ENCODE measurements around the gene MCC. TPM values are rescaled to one million over a fixed set of nuclear protein-coding genes. Genes with fewer than 3 reads are reported as not detected.

The MCC gene
- total RNA-seq, 2 experiments from 2014 or later: 4.0 to 4.1 TPM

DNA sequence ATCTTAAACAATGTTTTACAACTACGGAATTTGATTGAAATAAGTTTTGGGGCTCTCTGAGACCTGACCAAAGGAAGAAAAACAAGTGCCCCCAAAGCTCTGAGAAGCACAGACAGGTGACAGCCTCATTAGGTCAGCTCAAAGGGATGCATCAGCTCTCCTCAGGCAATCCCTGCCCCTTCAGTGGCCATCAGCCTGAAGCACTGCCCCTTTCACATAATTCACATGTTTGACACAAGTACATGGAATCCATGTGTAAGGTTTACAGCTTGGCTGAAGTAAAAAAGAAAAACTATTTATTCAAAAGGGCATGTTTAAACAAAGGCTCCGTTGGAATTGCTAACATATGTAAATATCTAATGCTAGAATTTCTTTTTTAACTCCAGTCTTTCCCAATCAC, 109.7 kb downstream of the MCC start:
- Mint-ChIP-seq H3K4me3 (no peak overlapping the region), H3K27me3 (peaks cover 5% of the 10 kb centered on the region), H3K9me3 (no peaks in the 10 kb centered on the region), H3K27ac (no peak overlapping the region), H3K36me3 (no peaks in the 10 kb centered on the region), H3K4me1 (ENCODE audit: low read depth) (peaks cover 27% of the 10 kb centered on the region)
- no peak for DNase-seq
- POLR2A ChIA-PET: no interaction called here
- intact Hi-C loops (cut with micrococcal nuclease): loop anchor here (2.0 to 5.0 kb wide), 2 partner anchors 42 to 381 kb away; no protein-coding TSS in a partner anchor
- CTCF ChIA-PET: interaction anchor here (0.6 to 2.6 kb wide), 14 partner anchors 10 to 822 kb away, joined by 3 to 24 read pairs (median 8); partner anchors contain the start of genes MCC and YTHDC2

DNA sequence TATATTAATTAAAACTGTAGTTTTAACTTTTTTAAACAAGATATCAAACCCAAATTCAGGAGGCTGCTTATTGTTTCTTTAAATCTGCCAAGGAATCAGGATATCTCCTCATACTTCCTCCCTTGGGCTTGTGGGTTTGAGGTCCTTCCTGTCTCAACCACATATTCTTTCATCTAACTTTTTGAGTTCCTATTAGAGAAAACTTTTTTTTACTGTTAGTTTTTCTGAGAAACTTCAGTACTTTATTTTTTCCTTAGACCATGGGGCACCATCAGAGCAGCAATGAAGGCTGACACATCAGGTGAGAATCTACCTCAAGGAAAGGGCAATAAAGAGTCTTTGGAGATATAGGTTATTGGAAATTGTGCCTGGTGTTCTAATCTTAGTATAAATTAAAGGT, 110.2 kb downstream of the MCC start:
- intact Hi-C loops (cut with micrococcal nuclease): loop anchor here (2.0 to 5.0 kb wide), 2 partner anchors 41 to 381 kb away; no protein-coding TSS in a partner anchor
- no peaks in the 10 kb centered on the region for H3K36me3 Mint-ChIP-seq
- CTCF ChIA-PET: interaction anchor here (0.6 to 2.6 kb wide), 7 partner anchors 9 to 821 kb away, joined by 3 to 24 read pairs (median 9); partner anchors contain the start of genes MCC and YTHDC2
- no peaks in the 10 kb centered on the region for H3K9me3 Mint-ChIP-seq
- peaks cover 27% of the 10 kb centered on the region for H3K4me1 Mint-ChIP-seq (ENCODE audit: low read depth)
- H3K27me3 Mint-ChIP-seq: peaks cover 3% of the 10 kb centered on the region
- H3K27ac Mint-ChIP-seq: no peak overlapping the region
- POLR2A ChIA-PET: no interaction called here
- no peak for DNase-seq
- H3K4me3 Mint-ChIP-seq: no peak overlapping the region

DNA sequence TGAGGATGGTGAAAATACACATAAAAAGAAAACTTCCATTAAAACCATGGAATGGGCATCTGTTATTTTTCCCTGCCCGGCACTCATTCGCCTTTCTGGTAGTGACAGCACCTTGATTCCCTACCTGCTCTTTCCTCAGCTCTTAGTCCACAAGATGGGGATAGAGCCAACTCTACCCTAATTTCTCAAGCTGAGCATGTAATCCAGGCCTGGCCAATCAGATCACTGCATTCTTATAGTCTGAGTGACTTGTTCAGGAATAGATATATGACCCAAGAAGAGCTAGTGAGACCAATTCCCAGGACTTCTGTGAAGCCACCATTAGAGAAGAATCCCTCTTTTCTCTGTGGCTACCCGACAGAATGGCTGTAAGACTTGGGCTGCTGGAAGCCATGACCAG, 111.6 kb downstream of the MCC start:
- H3K4me1 Mint-ChIP-seq (ENCODE audit: low read depth): peaks cover 27% of the 10 kb centered on the region
- intact Hi-C loops (cut with micrococcal nuclease): loop anchor here (5.0 kb wide), 1 partner anchor 379 kb away; no protein-coding TSS in a partner anchor
- H3K27me3 Mint-ChIP-seq: peaks cover 3% of the 10 kb centered on the region
- no peaks in the 10 kb centered on the region for H3K9me3 Mint-ChIP-seq
- no peak overlapping the region for H3K27ac Mint-ChIP-seq
- ChIA-PET POLR2A (no interaction called here), CTCF (interaction anchor here (1.1 to 1.3 kb wide), 2 partner anchors 134 to 236 kb away, joined by 3 read pairs; no protein-coding TSS in a partner anchor)
- H3K4me3 Mint-ChIP-seq: no peak overlapping the region
- DNase-seq: no peak
- H3K36me3 Mint-ChIP-seq: no peaks in the 10 kb centered on the region

GRCh38 chr5:113375480-113376060, 112.7 kb downstream of the MCC start:
- CTCF ChIA-PET: interaction anchor here (1.0 to 1.3 kb wide), 2 partner anchors 230 to 237 kb away, joined by 3 read pairs; no protein-coding TSS in a partner anchor

GRCh38 chr5:113373426-113373825, 114.8 kb downstream of the MCC start:
- Mint-ChIP-seq H3K4me1 (ENCODE audit: low read depth) (peaks cover 11% of the 10 kb centered on the region), H3K27me3 (no peaks in the 10 kb centered on the region), H3K27ac (no peak overlapping the region), H3K4me3 (no peak overlapping the region), H3K9me3 (no peaks in the 10 kb centered on the region), H3K36me3 (no peaks in the 10 kb centered on the region)
- no peak for DNase-seq
- intact Hi-C loops (cut with micrococcal nuclease): no loop called here
- ChIA-PET POLR2A (no interaction called here), CTCF (no interaction called here)

More at GRCh38 chr5:113375480-113376060, 112.7 kb downstream of the MCC start:
- peaks cover 24% of the 10 kb centered on the region for H3K4me1 Mint-ChIP-seq (ENCODE audit: low read depth)
- H3K4me3 Mint-ChIP-seq: no peak overlapping the region
- intact Hi-C loops (cut with micrococcal nuclease): loop anchor here (5.0 kb wide), 1 partner anchor 378 kb away; no protein-coding TSS in a partner anchor
- no peak overlapping the region for H3K27ac Mint-ChIP-seq
- no peaks in the 10 kb centered on the region for H3K9me3 Mint-ChIP-seq
- no peaks in the 10 kb centered on the region for H3K36me3 Mint-ChIP-seq
- POLR2A ChIA-PET: no interaction called here
- peaks cover 2% of the 10 kb centered on the region for H3K27me3 Mint-ChIP-seq
- DNase-seq: no peak

DNA sequence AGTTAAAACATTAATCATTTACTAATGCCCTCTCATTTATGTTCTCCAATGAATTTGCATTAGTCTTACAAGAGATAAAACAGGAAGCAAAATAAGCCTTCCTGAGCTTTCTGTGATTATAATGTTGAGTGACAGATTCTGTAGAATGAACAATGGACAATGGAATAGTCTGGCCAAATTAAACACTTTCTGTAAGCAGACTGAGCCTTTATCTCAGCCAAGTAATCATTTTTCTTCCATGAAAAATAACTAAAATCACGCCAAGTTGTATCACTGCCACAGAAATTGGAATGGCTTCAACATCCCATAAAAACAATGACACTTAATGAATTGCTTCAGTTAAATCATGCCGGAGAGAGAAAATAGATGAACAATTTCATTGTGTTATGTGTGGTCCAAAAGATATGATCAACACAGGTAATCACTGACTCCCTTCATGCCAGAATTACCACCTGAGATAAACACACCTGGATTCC, 116.5 kb downstream of the MCC start:
- intact Hi-C loops (cut with micrococcal nuclease): no loop called here
- H3K27ac Mint-ChIP-seq: no peak overlapping the region
- CTCF ChIA-PET: no interaction called here

GRCh38 chr5:113367586-113367985, 120.7 kb downstream of the MCC start:
- intact Hi-C loops (cut with micrococcal nuclease): no loop called here
- no peaks in the 10 kb centered on the region for H3K27me3 Mint-ChIP-seq
- H3K27ac Mint-ChIP-seq: no peak overlapping the region
- ChIA-PET CTCF (interaction anchor here (0.7 kb wide), 1 partner anchor 197 kb away, joined by 3 read pairs; no protein-coding TSS in a partner anchor), POLR2A (no interaction called here)
- H3K36me3 Mint-ChIP-seq: peaks cover 11% of the 10 kb centered on the region
- peaks cover 25% of the 10 kb centered on the region for H3K9me3 Mint-ChIP-seq
- H3K4me1 Mint-ChIP-seq (ENCODE audit: low read depth): no peaks in the 10 kb centered on the region
- H3K4me3 Mint-ChIP-seq: no peak overlapping the region
- DNase-seq: no peak

More for the DNA sequence above, 116.5 kb downstream of the MCC start:
- no peaks in the 10 kb centered on the region for H3K9me3 Mint-ChIP-seq
- no peaks in the 10 kb centered on the region for H3K4me1 Mint-ChIP-seq (ENCODE audit: low read depth)
- DNase-seq: no peak
- H3K36me3 Mint-ChIP-seq: no peaks in the 10 kb centered on the region
- H3K27me3 Mint-ChIP-seq: no peaks in the 10 kb centered on the region
- POLR2A ChIA-PET: no interaction called here
- H3K4me3 Mint-ChIP-seq: no peak overlapping the region

DNA sequence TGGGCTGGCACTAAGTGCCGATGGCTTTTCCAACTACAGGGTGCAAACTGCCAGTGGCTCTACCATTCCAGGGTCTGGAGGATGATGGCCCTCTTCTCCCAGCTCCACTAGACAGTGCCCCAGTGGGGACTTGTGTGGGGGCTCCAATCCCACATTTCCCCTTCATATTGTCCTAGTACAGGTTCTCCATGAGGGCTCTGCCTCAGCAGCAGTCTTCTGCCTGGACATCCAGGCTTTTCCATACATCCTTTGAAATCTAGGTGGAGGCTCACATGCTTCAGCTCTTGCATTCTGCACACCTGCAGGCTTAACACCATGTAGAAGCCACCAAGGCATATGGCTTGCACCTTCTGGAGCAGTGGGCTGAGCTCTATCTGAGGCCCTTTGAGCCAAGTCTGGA, 123.8 kb downstream of the MCC start:
- ChIA-PET POLR2A (no interaction called here), CTCF (no interaction called here)
- Mint-ChIP-seq H3K4me1 (ENCODE audit: low read depth) (no peaks in the 10 kb centered on the region), H3K27me3 (no peaks in the 10 kb centered on the region), H3K36me3 (peaks cover 11% of the 10 kb centered on the region), H3K9me3 (peaks cover 25% of the 10 kb centered on the region), H3K27ac (no peak overlapping the region), H3K4me3 (no peak overlapping the region)
- DNase-seq: no peak
- intact Hi-C loops (cut with micrococcal nuclease): no loop called here

- no peaks in the 10 kb centered on the region for H3K4me1 Mint-ChIP-seq (ENCODE audit: low read depth)
- ChIA-PET POLR2A (no interaction called here), CTCF (no interaction called here)
- intact Hi-C loops (cut with micrococcal nuclease): no loop called here
- DNase-seq: no peak
- H3K27ac Mint-ChIP-seq: no peak overlapping the region
- no peak overlapping the region for H3K4me3 Mint-ChIP-seq
- peaks cover 25% of the 10 kb centered on the region for H3K9me3 Mint-ChIP-seq
- H3K27me3 Mint-ChIP-seq: no peaks in the 10 kb centered on the region
- H3K36me3 Mint-ChIP-seq: peaks cover 11% of the 10 kb centered on the region
These were observed 126.6 kb downstream of the MCC start for GRCh38 chr5:113361701-113362100.

DNA sequence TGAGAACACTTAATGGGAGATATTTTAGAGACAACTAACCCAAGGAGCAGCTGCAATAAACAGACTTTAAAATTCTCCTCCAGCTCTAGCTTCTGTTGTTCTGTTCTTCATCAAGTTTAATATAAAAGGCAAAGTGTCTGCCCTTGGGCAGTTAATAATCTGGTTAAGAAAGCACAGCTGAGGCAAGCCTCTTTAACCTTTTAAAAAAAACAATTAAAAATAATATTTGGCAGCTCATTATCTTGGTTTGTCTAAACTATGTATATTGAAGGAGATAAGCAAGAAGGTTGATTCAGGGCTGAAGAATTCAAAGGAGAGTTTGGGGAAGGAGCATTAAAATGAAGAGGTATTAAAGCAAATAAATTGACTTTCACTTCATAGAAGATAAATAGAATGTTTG, 128.8 kb downstream of the MCC start:
- Mint-ChIP-seq H3K4me3 (no peak overlapping the region), H3K36me3 (peaks cover 7% of the 10 kb centered on the region), H3K27ac (no peak overlapping the region), H3K4me1 (ENCODE audit: low read depth) (no peaks in the 10 kb centered on the region), H3K27me3 (no peaks in the 10 kb centered on the region), H3K9me3 (peaks cover 8% of the 10 kb centered on the region)
- POLR2A ChIA-PET: no interaction called here
- no peak for DNase-seq
- intact Hi-C loops (cut with micrococcal nuclease): no loop called here
- CTCF ChIA-PET: interaction anchor here (1.5 kb wide), 1 partner anchor 20 kb away, joined by 4 read pairs; no protein-coding TSS in a partner anchor

GRCh38 chr5:113358696-113359095, 129.6 kb downstream of the MCC start:
- ChIA-PET CTCF (interaction anchor here (1.5 kb wide), 1 partner anchor 21 kb away, joined by 4 read pairs; no protein-coding TSS in a partner anchor), POLR2A (no interaction called here)
- no peak overlapping the region for H3K27ac Mint-ChIP-seq
- H3K27me3 Mint-ChIP-seq: no peaks in the 10 kb centered on the region
- peaks cover 5% of the 10 kb centered on the region for H3K9me3 Mint-ChIP-seq
- no peak for DNase-seq
- H3K4me3 Mint-ChIP-seq: no peak overlapping the region
- H3K36me3 Mint-ChIP-seq: peaks cover 3% of the 10 kb centered on the region
- no peaks in the 10 kb centered on the region for H3K4me1 Mint-ChIP-seq (ENCODE audit: low read depth)
- intact Hi-C loops (cut with micrococcal nuclease): no loop called here

- H3K27me3 Mint-ChIP-seq: no peaks in the 10 kb centered on the region
- POLR2A ChIA-PET: no interaction called here
- H3K9me3 Mint-ChIP-seq: no peaks in the 10 kb centered on the region
- no peak overlapping the region for H3K27ac Mint-ChIP-seq
- no peak for DNase-seq
- CTCF ChIA-PET: no interaction called here
- H3K4me3 Mint-ChIP-seq: no peak overlapping the region
- H3K36me3 Mint-ChIP-seq: no peaks in the 10 kb centered on the region
- no peaks in the 10 kb centered on the region for H3K4me1 Mint-ChIP-seq (ENCODE audit: low read depth)
- intact Hi-C loops (cut with micrococcal nuclease): no loop called here
These were observed 130.4 kb downstream of the MCC start for GRCh38 chr5:113357696-113358476.

Data from activated CD4-positive, alpha-beta memory T cell treated with anti-CD3 and anti-CD28 coated beads for 36 hours (primary cell).